ENCODE results near the gene CDH11. TPM values are rescaled to one million over a fixed set of nuclear protein-coding genes. Genes with fewer than 3 reads are reported as not detected.

The CDH11 gene
- total and polyA plus RNA-seq, 2 experiments from 2014 or later, result 3.5 to 19.6 TPM

DNA sequence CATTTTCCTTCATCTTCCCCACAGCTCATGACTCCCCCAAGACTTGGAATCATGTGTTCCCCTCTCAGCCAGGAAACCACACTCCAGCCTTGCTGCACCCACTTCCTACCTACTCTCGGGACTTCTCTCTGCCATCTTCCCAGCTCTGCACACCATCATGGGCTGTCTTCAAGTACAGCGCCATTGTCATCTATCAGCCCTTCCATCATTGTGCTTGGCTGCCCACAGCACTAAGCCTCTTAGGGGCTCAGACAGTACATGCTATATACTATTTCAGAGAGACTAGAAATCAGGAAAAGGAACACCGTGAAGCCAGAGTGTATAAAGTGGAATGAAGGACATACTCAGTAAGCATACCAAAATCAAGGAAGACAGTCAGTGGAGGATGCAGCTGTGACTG lies 64.7 kb downstream of the CDH11 start (continued):
- TF ChIP-seq EZH2phosphoT487 (IDR thresholded peaks at IDR 0.05; ENCODE audit: unreplicated experiment), result no peak
- TF ChIP-seq, protein P1, sequence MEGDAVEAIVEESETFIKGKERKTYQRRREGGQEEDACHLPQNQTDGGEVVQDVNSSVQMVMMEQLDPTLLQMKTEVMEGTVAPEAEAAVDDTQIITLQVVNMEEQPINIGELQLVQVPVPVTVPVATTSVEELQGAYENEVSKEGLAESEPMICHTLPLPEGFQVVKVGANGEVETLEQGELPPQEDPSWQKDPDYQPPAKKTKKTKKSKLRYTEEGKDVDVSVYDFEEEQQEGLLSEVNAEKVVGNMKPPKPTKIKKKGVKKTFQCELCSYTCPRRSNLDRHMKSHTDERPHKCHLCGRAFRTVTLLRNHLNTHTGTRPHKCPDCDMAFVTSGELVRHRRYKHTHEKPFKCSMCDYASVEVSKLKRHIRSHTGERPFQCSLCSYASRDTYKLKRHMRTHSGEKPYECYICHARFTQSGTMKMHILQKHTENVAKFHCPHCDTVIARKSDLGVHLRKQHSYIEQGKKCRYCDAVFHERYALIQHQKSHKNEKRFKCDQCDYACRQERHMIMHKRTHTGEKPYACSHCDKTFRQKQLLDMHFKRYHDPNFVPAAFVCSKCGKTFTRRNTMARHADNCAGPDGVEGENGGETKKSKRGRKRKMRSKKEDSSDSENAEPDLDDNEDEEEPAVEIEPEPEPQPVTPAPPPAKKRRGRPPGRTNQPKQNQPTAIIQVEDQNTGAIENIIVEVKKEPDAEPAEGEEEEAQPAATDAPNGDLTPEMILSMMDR (conservative IDR thresholded peaks at IDR 0.05; ENCODE audit: low read depth in 2 of 2), result no peak
- TF ChIP-seq, protein P2, sequence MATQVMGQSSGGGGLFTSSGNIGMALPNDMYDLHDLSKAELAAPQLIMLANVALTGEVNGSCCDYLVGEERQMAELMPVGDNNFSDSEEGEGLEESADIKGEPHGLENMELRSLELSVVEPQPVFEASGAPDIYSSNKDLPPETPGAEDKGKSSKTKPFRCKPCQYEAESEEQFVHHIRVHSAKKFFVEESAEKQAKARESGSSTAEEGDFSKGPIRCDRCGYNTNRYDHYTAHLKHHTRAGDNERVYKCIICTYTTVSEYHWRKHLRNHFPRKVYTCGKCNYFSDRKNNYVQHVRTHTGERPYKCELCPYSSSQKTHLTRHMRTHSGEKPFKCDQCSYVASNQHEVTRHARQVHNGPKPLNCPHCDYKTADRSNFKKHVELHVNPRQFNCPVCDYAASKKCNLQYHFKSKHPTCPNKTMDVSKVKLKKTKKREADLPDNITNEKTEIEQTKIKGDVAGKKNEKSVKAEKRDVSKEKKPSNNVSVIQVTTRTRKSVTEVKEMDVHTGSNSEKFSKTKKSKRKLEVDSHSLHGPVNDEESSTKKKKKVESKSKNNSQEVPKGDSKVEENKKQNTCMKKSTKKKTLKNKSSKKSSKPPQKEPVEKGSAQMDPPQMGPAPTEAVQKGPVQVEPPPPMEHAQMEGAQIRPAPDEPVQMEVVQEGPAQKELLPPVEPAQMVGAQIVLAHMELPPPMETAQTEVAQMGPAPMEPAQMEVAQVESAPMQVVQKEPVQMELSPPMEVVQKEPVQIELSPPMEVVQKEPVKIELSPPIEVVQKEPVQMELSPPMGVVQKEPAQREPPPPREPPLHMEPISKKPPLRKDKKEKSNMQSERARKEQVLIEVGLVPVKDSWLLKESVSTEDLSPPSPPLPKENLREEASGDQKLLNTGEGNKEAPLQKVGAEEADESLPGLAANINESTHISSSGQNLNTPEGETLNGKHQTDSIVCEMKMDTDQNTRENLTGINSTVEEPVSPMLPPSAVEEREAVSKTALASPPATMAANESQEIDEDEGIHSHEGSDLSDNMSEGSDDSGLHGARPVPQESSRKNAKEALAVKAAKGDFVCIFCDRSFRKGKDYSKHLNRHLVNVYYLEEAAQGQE (IDR thresholded peaks at IDR 0.05; ENCODE audit: unreplicated experiment), result no peak
- no peak for TF ChIP-seq ZNF114 (CRISPR knock-in tag; IDR thresholded peaks at IDR 0.05)

DNA sequence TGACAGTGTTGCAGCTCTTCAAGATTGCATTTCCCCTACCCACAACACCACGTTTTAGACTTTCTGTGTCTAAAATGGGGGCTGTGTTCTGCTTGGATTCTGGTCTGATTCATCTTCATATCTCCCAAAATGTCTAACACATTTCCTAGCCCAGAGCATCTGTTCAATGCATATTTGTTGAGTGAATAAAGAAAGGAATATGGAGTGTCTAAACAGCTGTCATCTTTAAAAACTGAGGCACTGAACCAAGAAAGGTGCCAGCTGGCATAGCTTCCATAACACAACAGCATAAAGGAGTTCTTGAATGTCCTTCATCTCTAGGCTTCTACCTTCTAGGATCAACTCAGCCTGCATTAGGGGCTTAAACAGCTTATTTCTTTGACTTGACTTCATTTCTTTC lies 67.4 kb downstream of the CDH11 start:
- H3K79me2 ChIP-seq (replicated peaks; ENCODE audit: insufficient read depth), result no peaks in the 10 kb centered on the region
- DNase-seq (ENCODE audit: low spot score), result no peak
- no peak for ATAC-seq
- no peaks in the 10 kb centered on the region for H3F3A ChIP-seq (replicated peaks; ENCODE audit: low read depth)
- H3K4me1 Mint-ChIP-seq, result peaks cover 6% of the 10 kb centered on the region
- H3K27me3 Mint-ChIP-seq (ENCODE audit: insufficient read depth, low read depth, poor library complexity), result no peaks in the 10 kb centered on the region
- no peaks in the 10 kb centered on the region for H3K9me2 ChIP-seq (ENCODE audit: insufficient read depth)
- no peak overlapping the region for H3K27ac Mint-ChIP-seq
- H3K4me3 ChIP-seq, result no peak overlapping the region
- no peaks in the 10 kb centered on the region for H3K9me3 Mint-ChIP-seq
- H3K36me3 ChIP-seq (ENCODE audit: insufficient read depth), result no peaks in the 10 kb centered on the region
- no peaks in the 10 kb centered on the region for H3K27me3 ChIP-seq (ENCODE audit: insufficient read depth)
- no peaks in the 10 kb centered on the region for H4K20me1 ChIP-seq (replicated peaks; ENCODE audit: insufficient read depth)
- no peak overlapping the region for H2AFZ ChIP-seq
- no peak overlapping the region for H3K27ac ChIP-seq (ENCODE audit: low read depth)
- no peak overlapping the region for H3K4me3 Mint-ChIP-seq
- H3K4me2 ChIP-seq, result no peak overlapping the region
- no peaks in the 10 kb centered on the region for H3K4me1 ChIP-seq (ENCODE audit: insufficient read depth)
- no peaks in the 10 kb centered on the region for H3K36me3 Mint-ChIP-seq (ENCODE audit: low read depth)
- no peak for TF ChIP-seq CREB1 (CRISPR knock-in tag; IDR thresholded peaks at IDR 0.05; ENCODE audit: low read depth)
- TF ChIP-seq JUNB (IDR thresholded peaks at IDR 0.05; ENCODE audit: unreplicated experiment), result no peak
- TF ChIP-seq, protein P2 (IDR thresholded peaks at IDR 0.05; ENCODE audit: unreplicated experiment), result no peak
- no peak for TF ChIP-seq EZH2phosphoT487 (IDR thresholded peaks at IDR 0.05; ENCODE audit: unreplicated experiment)
- no peak for TF ChIP-seq NANOG (IDR thresholded peaks at IDR 0.05; ENCODE audit: borderline replicate concordance)
- no peak for TF ChIP-seq POLR2AphosphoS5 (IDR thresholded peaks at IDR 0.05; ENCODE audit: low read depth)
- no peak for TF ChIP-seq EZH2 (IDR thresholded peaks at IDR 0.05; ENCODE audit: low read depth, unreplicated experiment)
- TF ChIP-seq, protein P1 (conservative IDR thresholded peaks at IDR 0.05; ENCODE audit: low read depth in 2 of 2), result no peak
- TF ChIP-seq STAT1 (IDR thresholded peaks at IDR 0.05; ENCODE audit: unreplicated experiment), result no peak
